D721Med (cell line): Measurements from ENCODE around the gene TNK1.

Source experiments
- DNase-seq: peaks from one replicate; pipeline ENCODE4 v3.0.0; 2011; ENCODE audit warnings: low spot score; ENCODE audit not compliant: insufficient read length
- FAIRE-seq: peaks from 2 replicates; lab custom pipeline; 2011; peaks lifted over from hg19 to GRCh38; lab: Jason Lieb, UNC
- TF ChIP-seq, protein P1 (sequence below): IDR thresholded peaks from 2 replicates; pipeline ENCODE4 v1.5.1; 2012; ENCODE audit warnings: mild to moderate bottlenecking, control low read depth; ENCODE audit not compliant: insufficient read depth; ENCODE audit errors: missing control alignments

TNK1 gene

DNA sequence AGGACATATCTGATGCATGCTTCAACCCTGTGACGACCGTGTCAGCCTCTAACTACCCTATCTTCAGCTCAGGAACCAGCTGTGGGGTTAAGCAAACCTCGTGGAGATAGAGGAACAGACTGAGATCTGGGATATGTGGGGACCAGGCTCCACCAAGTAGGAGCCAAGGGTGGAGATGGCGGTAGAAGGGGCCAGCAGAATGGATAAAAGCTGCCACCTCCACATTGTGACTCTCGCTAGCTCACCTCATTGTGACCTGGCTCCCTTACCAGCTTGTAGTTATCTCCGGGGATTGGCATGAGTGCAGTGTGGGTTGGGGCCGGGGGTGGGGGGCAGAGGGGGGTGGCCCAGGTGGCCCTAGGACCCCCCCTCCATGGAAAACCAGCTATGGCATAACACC is 44.4 kb downstream of the TNK1 start, which contains the start of gene SPEM2:
Gene SPEM2, plus strand, starts transcription at position 301 of the 400 bp plus-strand sequence. Its CDS starts 73 bp downstream, at position 374.
- TF ChIP-seq, protein P1, sequence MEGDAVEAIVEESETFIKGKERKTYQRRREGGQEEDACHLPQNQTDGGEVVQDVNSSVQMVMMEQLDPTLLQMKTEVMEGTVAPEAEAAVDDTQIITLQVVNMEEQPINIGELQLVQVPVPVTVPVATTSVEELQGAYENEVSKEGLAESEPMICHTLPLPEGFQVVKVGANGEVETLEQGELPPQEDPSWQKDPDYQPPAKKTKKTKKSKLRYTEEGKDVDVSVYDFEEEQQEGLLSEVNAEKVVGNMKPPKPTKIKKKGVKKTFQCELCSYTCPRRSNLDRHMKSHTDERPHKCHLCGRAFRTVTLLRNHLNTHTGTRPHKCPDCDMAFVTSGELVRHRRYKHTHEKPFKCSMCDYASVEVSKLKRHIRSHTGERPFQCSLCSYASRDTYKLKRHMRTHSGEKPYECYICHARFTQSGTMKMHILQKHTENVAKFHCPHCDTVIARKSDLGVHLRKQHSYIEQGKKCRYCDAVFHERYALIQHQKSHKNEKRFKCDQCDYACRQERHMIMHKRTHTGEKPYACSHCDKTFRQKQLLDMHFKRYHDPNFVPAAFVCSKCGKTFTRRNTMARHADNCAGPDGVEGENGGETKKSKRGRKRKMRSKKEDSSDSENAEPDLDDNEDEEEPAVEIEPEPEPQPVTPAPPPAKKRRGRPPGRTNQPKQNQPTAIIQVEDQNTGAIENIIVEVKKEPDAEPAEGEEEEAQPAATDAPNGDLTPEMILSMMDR: no peak
- FAIRE-seq (no peak), DNase-seq (no peak)

DNA sequence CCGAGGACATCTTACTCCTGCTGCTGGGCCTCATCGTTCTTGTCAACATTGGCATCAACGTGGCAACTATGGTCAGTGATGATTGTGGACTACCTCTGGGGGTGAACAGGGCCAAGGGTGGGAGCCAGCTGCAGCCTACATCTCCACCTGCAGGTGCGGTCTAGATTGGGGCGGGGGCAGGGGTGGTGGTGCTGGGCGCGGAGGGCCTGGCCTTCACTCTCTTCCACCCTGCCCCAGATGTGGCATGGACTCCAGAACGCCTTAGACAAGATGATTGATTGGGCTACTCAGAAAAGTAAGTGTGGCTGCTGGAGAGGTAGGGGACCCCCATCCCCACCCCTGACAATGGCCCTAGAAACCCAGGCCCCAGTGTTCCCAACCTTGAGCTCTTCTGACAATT is 44.9 kb downstream of the TNK1 start:
- DNase-seq (no peak), FAIRE-seq (no peak)
- TF ChIP-seq, protein P1: no peak

DNA sequence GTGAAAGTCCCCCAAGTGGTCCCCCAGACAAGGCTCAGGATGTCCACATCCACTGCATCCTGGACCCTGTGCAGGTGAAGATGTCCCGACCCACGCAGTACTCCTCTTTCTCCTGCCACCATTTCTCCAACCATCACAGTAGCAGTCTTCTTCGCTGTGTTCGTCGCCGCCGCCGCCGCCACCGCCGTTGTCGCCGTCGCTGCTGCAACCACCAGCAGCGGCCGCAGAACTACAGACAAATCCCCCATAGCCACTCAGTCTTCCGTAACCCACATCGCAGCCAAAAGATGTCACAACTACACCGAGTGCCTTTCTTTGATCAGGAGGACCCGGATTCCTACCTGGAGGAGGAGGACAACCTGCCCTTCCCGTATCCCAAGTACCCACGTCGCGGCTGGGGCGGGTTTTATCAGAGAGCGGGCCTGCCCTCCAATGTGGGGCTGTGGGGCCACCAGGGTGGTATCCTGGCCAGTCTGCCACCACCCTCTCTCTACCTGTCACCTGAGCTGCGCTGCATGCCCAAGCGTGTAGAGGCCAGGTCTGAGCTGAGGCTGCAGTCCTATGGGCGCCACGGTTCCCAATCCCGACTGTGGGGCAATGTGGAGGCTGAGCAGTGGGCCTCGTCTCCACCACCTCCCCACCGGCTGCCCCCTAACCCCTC is 45.4 kb downstream of the TNK1 start:
- TF ChIP-seq, protein P1: no peak
- DNase-seq: no peak
- no peak for FAIRE-seq

DNA sequence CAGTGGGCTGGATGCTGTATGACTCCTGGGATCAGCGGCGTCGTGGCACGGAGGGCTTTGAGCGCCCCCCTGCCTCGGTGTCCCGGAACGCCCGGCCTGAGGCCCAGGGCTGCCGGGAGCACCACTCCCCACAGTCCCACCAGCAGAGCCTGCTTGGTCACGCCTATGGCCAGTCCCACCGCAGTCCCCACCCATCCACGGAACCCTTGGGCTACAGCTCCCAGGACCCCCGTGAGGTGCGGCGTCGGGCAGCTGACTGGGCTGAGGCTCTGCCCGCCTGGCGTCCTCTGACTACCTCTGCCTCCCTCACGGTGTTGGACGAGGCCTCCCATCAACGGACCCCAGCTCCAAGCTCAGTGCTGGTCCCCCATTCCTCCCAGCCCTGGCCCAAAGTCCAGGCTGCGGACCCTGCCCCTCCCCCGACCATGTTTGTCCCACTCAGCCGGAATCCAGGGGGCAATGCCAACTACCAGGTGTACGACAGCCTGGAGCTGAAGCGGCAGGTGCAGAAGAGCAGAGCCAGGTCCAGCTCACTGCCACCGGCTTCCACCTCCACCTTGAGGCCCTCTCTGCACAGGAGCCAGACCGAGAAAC is 46.1 kb downstream of the TNK1 start:
- TF ChIP-seq, protein P1: no peak
- no peak for FAIRE-seq
- no peak for DNase-seq

DNA sequence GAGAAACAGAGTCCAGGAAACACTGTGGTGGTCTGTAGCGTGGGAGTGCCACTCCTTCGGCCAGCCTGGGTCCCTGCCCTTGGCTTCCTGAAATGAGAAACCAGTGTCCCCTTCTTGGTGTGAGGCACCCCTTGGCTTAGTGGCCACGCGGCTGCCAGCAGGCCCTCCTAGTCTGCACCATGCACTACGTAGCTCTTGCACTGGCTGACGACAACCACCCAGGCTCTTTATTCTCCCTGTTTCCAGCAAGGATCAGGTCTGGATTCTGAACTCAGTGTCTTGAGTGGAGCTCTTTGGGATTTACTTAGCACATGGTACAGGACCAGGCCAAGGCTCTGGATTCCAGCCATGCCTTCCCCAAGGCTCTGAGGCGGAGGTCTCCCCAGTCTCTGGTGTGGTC is 46.7 kb downstream of the TNK1 start:
- TF ChIP-seq, protein P1: no peak
- no peak for FAIRE-seq
- DNase-seq: no peak

DNA sequence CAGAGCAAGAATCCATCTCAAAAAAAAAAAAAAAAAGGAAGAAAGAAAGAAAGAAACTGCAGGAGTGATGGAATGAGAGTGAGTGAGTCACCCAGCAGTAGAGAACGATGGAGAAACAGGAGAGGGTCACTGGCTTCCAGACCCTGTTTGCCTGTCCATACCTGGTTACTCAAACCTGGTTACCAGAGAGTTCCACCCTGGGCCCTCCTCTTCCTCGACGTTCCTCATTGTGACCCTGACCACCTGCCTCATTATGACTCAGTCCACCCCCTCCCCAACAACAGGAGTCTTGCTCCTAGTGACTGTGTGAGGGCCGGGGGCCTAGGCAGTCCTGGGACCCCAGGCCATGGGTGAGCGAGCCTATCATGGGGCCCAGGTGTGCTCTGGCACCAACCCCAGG is 47.7 kb downstream of the TNK1 start, which contains the start of gene SPEM3:
Gene SPEM3, plus strand, starts transcription at position 301 of the 400 bp plus-strand sequence. Its CDS starts 46 bp downstream, at position 347.
- no peak for FAIRE-seq
- TF ChIP-seq, protein P1: no peak

DNA sequence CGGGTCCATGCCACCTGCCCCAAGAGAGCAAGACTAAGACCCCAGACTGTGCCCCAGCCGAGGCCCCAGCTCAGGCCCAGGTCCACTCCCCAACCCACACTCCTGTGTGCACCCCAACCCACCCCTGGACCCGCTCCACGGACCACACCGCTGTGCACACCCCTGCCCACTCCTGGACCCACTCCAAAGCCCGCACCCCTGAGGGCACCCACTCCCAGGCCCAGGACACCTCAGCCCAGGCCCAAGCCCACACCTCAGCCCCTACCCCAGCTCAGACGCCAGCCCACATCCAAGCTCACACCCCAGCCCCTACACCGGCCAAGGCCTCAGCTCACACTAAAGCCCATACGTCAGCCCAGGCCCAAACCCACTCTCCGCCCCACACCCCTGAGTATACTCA is 48.8 kb downstream of the TNK1 start:
- TF ChIP-seq, protein P1: no peak
- DNase-seq (no peak), FAIRE-seq (no peak)

More for the DNA sequence above, 47.7 kb downstream of the TNK1 start, which contains the start of gene SPEM3:
- no peak for DNase-seq
